Subcutaneous abdominal adipose tissue (tissue), 5 donors: ENCODE measurements around the gene SCRG1.

Source experiments
- H3K27ac ChIP-seq: one replicate; pipeline ENCODE4 v1.7.0; 2013; ENCODE audit warnings: low read depth, mild to moderate bottlenecking, inconsistent platforms, low read length, moderate library complexity
- H3K27me3 ChIP-seq, 5 donors: one replicate each; pipeline ENCODE4 v1.7.0; 2013; ENCODE audit warnings: low read length in 5 of 5, inconsistent platforms in 1 of 5; ENCODE audit not compliant: control insufficient read depth in 5 of 5, insufficient read depth in 4 of 5
- H3K36me3 ChIP-seq, 5 donors: one replicate each; pipeline ENCODE4 v1.7.0; 2013; ENCODE audit warnings: low read length in 5 of 5; ENCODE audit not compliant: control insufficient read depth in 5 of 5, insufficient read depth in 5 of 5
- H3K4me1 ChIP-seq, 5 donors: one replicate each; pipeline ENCODE4 v1.7.0; 2013; ENCODE audit warnings: low read length in 5 of 5, mild to moderate bottlenecking in 3 of 5, moderate library complexity in 1 of 5; ENCODE audit not compliant: control insufficient read depth in 5 of 5, insufficient read depth in 5 of 5
- H3K4me3 ChIP-seq, 5 donors: one replicate each; pipeline ENCODE4 v1.7.0; 2013; ENCODE audit warnings: low read length in 5 of 5, low read depth in 1 of 5
- H3K9ac ChIP-seq, 5 donors: one replicate each; pipeline ENCODE4 v1.7.0; 2013; ENCODE audit warnings: low read length in 5 of 5, mild to moderate bottlenecking in 4 of 5, moderate library complexity in 3 of 5
- H3K9me3 ChIP-seq, 5 donors: one replicate each; pipeline ENCODE4 v1.7.0; 2013; ENCODE audit warnings: low read length in 5 of 5; ENCODE audit not compliant: control insufficient read depth in 5 of 5
- donor health status: healthy.
- donor health status: healthy.
- donor health status: healthy.
- donor health status: healthy.
- donor health status: healthy.

SCRG1 gene

GRCh38 chr4:173432430-173432829 lies 33.5 kb upstream of the SCRG1 start:
- Histone ChIP-seq H3K27ac (no peak overlapping the region), H3K4me3 (no peak overlapping the region), H3K4me1 (peaks cover 0 to 6% (median 5%) of the 10 kb centered on the region in 5 donors), H3K9ac (no peak overlapping the region), H3K9me3 (no peaks in the 10 kb centered on the region), H3K36me3 (no peaks in the 10 kb centered on the region), H3K27me3 (no peaks in the 10 kb centered on the region)

- Histone ChIP-seq H3K36me3 (no peaks in the 10 kb centered on the region), H3K27ac (no peak overlapping the region), H3K9ac (no peak overlapping the region), H3K4me3 (no peak overlapping the region), H3K27me3 (no peaks in the 10 kb centered on the region), H3K9me3 (no peaks in the 10 kb centered on the region), H3K4me1 (no peaks in the 10 kb centered on the region)
Measured at GRCh38 chr4:173426064-173426463, 27.1 kb upstream of the SCRG1 start.

GRCh38 chr4:173424899-173425805 lies 26.2 kb upstream of the SCRG1 start:
- Histone ChIP-seq H3K9ac (no peak overlapping the region), H3K9me3 (no peaks in the 10 kb centered on the region), H3K36me3 (no peaks in the 10 kb centered on the region), H3K27ac (no peak overlapping the region), H3K4me1 (no peaks in the 10 kb centered on the region), H3K27me3 (no peaks in the 10 kb centered on the region), H3K4me3 (no peak overlapping the region)

- Histone ChIP-seq H3K36me3 (no peaks in the 10 kb centered on the region), H3K27me3 (no peaks in the 10 kb centered on the region), H3K9me3 (no peaks in the 10 kb centered on the region), H3K4me1 (peaks cover 0 to 6% (median 2%) of the 10 kb centered on the region in 5 donors), H3K27ac (no peak overlapping the region), H3K9ac (no peak overlapping the region), H3K4me3 (no peak overlapping the region)
Measured at GRCh38 chr4:173420801-173421200, 21.9 kb upstream of the SCRG1 start.

- H3K27ac ChIP-seq = no peak overlapping the region
- H3K9ac ChIP-seq = no peak overlapping the region
- no peak overlapping the region for H3K4me3 ChIP-seq
- no peaks in the 10 kb centered on the region for H3K9me3 ChIP-seq
- H3K36me3 ChIP-seq = no peaks in the 10 kb centered on the region
- H3K27me3 ChIP-seq = no peaks in the 10 kb centered on the region
- peaks cover 0 to 9% (median 7%) of the 10 kb centered on the region in 5 donors for H3K4me1 ChIP-seq
Measured at GRCh38 chr4:173420324-173420752, 21.4 kb upstream of the SCRG1 start.

- H3K27ac ChIP-seq = no peak overlapping the region
- H3K9ac ChIP-seq = no peak overlapping the region
- no peaks in the 10 kb centered on the region for H3K27me3 ChIP-seq
- peaks cover 0 to 16% (median 12%) of the 10 kb centered on the region in 5 donors for H3K4me1 ChIP-seq
- H3K9me3 ChIP-seq = no peaks in the 10 kb centered on the region
- no peaks in the 10 kb centered on the region for H3K36me3 ChIP-seq
- no peak overlapping the region for H3K4me3 ChIP-seq
Measured at GRCh38 chr4:173418639-173419038, 19.7 kb upstream of the SCRG1 start.

GRCh38 chr4:173417833-173418232 lies 18.9 kb upstream of the SCRG1 start:
- no peak overlapping the region for H3K4me3 ChIP-seq
- no peak overlapping the region for H3K27ac ChIP-seq
- H3K9me3 ChIP-seq = no peaks in the 10 kb centered on the region
- no peaks in the 10 kb centered on the region for H3K36me3 ChIP-seq
- H3K4me1 ChIP-seq = peaks cover 0 to 19% (median 12%) of the 10 kb centered on the region in 5 donors
- no peaks in the 10 kb centered on the region for H3K27me3 ChIP-seq
- H3K9ac ChIP-seq = no peak overlapping the region

GRCh38 chr4:173415885-173416653 lies 17.2 kb upstream of the SCRG1 start:
- H3K9ac ChIP-seq = no peak overlapping the region
- no peaks in the 10 kb centered on the region for H3K27me3 ChIP-seq
- no peak overlapping the region for H3K4me3 ChIP-seq
- H3K36me3 ChIP-seq = no peaks in the 10 kb centered on the region
- no peak overlapping the region for H3K27ac ChIP-seq
- H3K4me1 ChIP-seq = peaks cover 0 to 20% (median 13%) of the 10 kb centered on the region in 5 donors
- no peaks in the 10 kb centered on the region for H3K9me3 ChIP-seq

- Histone ChIP-seq H3K27me3 (no peaks in the 10 kb centered on the region), H3K4me3 (no peak overlapping the region), H3K9ac (peak overlapping the region in 1 of 5 donors; percentile 16), H3K27ac (no peak overlapping the region), H3K9me3 (no peaks in the 10 kb centered on the region), H3K36me3 (no peaks in the 10 kb centered on the region), H3K4me1 (peaks cover 0 to 22% (median 13%) of the 10 kb centered on the region in 5 donors)
Measured at GRCh38 chr4:173415092-173415491, 16.2 kb upstream of the SCRG1 start.

GRCh38 chr4:173414456-173414855 lies 15.5 kb upstream of the SCRG1 start:
- H3K9ac ChIP-seq = no peak overlapping the region
- H3K9me3 ChIP-seq = no peaks in the 10 kb centered on the region
- no peaks in the 10 kb centered on the region for H3K36me3 ChIP-seq
- no peaks in the 10 kb centered on the region for H3K27me3 ChIP-seq
- peaks cover 0 to 22% (median 13%) of the 10 kb centered on the region in 5 donors for H3K4me1 ChIP-seq
- H3K27ac ChIP-seq = no peak overlapping the region
- no peak overlapping the region for H3K4me3 ChIP-seq
